Right atrium auricular region (tissue), 2 donors: ENCODE results near the gene OR1D2. TPM values are rescaled to one million over a fixed set of nuclear protein-coding genes. Genes with fewer than 3 reads are reported as not detected.
"Not testable (repeated sequence)": the region's sequence is repeated elsewhere in the genome, so short reads cannot be mapped to it uniquely, and the experiment has no call there.

ENCODE experiments used
- DNase-seq: peaks from one replicate; pipeline ENCODE4 v3.0.0-alpha.2; 2019; ENCODE audit warnings: low spot score
- H3K27ac ChIP-seq, 2 donors: fragments of 200-600 bp; sonication (generic); 1 replicate in 1 of 2; 2 replicates in 1 of 2; pipeline ENCODE4 v1.5.1; 2016 to 2019
- H3K27me3 ChIP-seq, 2 donors: fragments of 200-600 bp; sonication (generic); one replicate each; pipeline versions ENCODE4 v1.5.1 to v1.6.0; 2017 to 2019
- H3K36me3 ChIP-seq: fragments of 200-600 bp; sonication (generic); one replicate; pipeline ENCODE4 v1.5.1; 2016
- H3K4me1 ChIP-seq, 2 donors: fragments of 200-600 bp; sonication (generic); one replicate each; pipeline versions ENCODE4 v1.5.1 to v1.6.0; 2017 to 2019
- H3K4me3 ChIP-seq, 2 donors: fragments of 200-600 bp; sonication (generic); 1 replicate in 1 of 2; 2 replicates in 1 of 2; pipeline ENCODE4 v1.5.1; 2017 to 2019; ENCODE audit warnings: mild to moderate bottlenecking in 1 of 2, moderate library complexity in 1 of 2
- H3K9me3 ChIP-seq, 2 donors: fragments of 200-600 bp; sonication (generic); one replicate each; pipeline ENCODE4 v1.5.1; 2019
- CTCF ChIP-seq, 2 donors: fragments of 200-600 bp; sonication (generic); IDR thresholded peaks; one replicate each; pipeline ENCODE4 v1.5.1; 2019; ENCODE audit warnings: antibody characterized with exemption in 2 of 2
- total RNA-seq, 2 donors: library from RNA; depleted of rRNA; stranded (reverse); fragments of >200 nt; gene quantifications; one replicate each; pipeline ENCODE4 v1.1.0, GENCODE V29; 2016

The OR1D2 gene, protein sequence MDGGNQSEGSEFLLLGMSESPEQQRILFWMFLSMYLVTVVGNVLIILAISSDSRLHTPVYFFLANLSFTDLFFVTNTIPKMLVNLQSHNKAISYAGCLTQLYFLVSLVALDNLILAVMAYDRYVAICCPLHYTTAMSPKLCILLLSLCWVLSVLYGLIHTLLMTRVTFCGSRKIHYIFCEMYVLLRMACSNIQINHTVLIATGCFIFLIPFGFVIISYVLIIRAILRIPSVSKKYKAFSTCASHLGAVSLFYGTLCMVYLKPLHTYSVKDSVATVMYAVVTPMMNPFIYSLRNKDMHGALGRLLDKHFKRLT
- not detected for total RNA-seq

DNA sequence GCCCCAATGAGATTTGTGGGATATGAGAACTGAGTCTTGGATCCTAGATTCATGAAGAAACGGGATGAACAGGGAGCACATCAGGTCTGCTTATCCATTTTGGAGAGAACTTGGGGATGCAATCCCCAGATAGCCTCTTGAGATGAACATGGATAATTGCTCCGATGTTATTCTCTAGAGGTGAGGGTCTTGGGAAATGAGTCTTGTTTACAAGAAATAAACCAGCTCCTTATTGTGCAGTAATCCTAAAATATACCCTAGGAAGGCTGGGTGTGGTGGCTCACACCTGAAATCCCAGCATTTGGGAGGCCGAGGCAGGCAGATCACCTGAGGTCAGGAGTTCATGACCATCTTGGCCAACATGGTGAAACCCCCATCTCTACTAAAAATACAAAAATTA, at the start of gene OR1D2:
OR1D2 (minus strand) TSS at position 101 of the 400 bp plus-strand sequence. CDS start 11,426 bp downstream, outside the sequence.
- DNase-seq, result no peak
- H3K4me3 ChIP-seq, result no peak within 1 kb of the TSS
- H3K36me3 ChIP-seq, result no peaks in the 10 kb centered on the region
- no peaks in the 10 kb centered on the region for H3K4me1 ChIP-seq
- peaks cover 0 to 35% of the 10 kb centered on the region in 2 donors for H3K9me3 ChIP-seq
- no peaks in the 10 kb centered on the region for H3K27me3 ChIP-seq
- no peak within 1 kb of the TSS for H3K27ac ChIP-seq
- TF ChIP-seq CTCF (IDR thresholded peaks at IDR 0.05), result no peak

GRCh38 chr17:3137494-3137893, 33.3 kb upstream of the OR1D2 start:
- H3K9me3 ChIP-seq, H3K36me3 ChIP-seq, H3K27me3 ChIP-seq, H3K4me3 ChIP-seq, DNase-seq, H3K27ac ChIP-seq, H3K4me1 ChIP-seq: not testable (repeated sequence)

- H3K4me3 ChIP-seq, result no peak within 1 kb of the TSS
- no peaks in the 10 kb centered on the region for H3K27me3 ChIP-seq
- no peak for DNase-seq
- no peak for TF ChIP-seq CTCF (IDR thresholded peaks at IDR 0.05)
- no peak within 1 kb of the TSS for H3K27ac ChIP-seq
- H3K36me3 ChIP-seq, result no peaks in the 10 kb centered on the region
- no peaks in the 10 kb centered on the region for H3K4me1 ChIP-seq
- no peaks in the 10 kb centered on the region for H3K9me3 ChIP-seq
These were observed 23.2 kb upstream of the OR1D2 start, which contains the start of gene OR1G1 for GRCh38 chr17:3127451-3127850. Gene OR1G1, minus strand, starts transcription at chr17:3127551. Its CDS starts 0 bp downstream, at chr17:3127551.

- H3K9me3 ChIP-seq, DNase-seq, H3K27ac ChIP-seq, H3K4me1 ChIP-seq, H3K27me3 ChIP-seq, H3K4me3 ChIP-seq, H3K36me3 ChIP-seq: not testable (repeated sequence)
These were observed 30.4 kb downstream of the OR1D2 start for GRCh38 chr17:3073850-3074249.

GRCh38 chr17:3065192-3065591, 39.0 kb downstream of the OR1D2 start:
- H3K27ac ChIP-seq, H3K27me3 ChIP-seq, H3K4me1 ChIP-seq, DNase-seq, H3K36me3 ChIP-seq, H3K4me3 ChIP-seq, H3K9me3 ChIP-seq: not testable (repeated sequence)

GRCh38 chr17:3063507-3063906, 40.7 kb downstream of the OR1D2 start, which contains the start of gene OR1D5:
Gene OR1D5, minus strand, starts transcription at chr17:3063607. Its CDS starts 0 bp downstream, at chr17:3063607.
- H3K4me3 ChIP-seq, H3K9me3 ChIP-seq, H3K27ac ChIP-seq, H3K4me1 ChIP-seq, H3K36me3 ChIP-seq, DNase-seq, H3K27me3 ChIP-seq: not testable (repeated sequence)

GRCh38 chr17:3062824-3063377, 41.3 kb downstream of the OR1D2 start:
- H3K9me3 ChIP-seq, H3K4me1 ChIP-seq, H3K27ac ChIP-seq, H3K27me3 ChIP-seq, H3K4me3 ChIP-seq, H3K36me3 ChIP-seq, DNase-seq: not testable (repeated sequence)

DNA sequence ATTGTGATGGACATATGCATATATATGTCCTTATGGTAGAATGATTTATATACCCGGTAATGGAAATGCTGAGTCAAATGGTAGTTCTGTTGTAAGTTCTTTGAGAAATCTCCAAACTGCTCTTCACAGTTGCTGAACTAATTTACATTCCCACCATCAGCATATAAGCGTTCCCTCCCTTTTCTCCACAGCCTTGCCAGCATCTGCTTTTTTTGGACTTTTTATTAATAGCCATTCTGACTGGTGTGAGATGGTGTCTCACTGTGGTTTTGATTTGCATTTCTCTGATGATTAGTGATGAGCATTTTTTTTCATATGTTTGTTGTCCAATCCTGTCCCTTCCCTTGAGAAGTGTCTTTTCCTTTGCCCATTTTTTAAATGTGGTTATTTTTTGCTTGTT, 49.4 kb downstream of the OR1D2 start:
- not testable (repeated sequence) for H3K36me3 ChIP-seq, H3K4me1 ChIP-seq, H3K9me3 ChIP-seq, H3K27ac ChIP-seq, H3K27me3 ChIP-seq, H3K4me3 ChIP-seq, DNase-seq
